ENCODE data around the gene ERI3.
A peak's percentile ranks its signal among the peaks of the same experiment; 100 is the strongest.

DNA sequence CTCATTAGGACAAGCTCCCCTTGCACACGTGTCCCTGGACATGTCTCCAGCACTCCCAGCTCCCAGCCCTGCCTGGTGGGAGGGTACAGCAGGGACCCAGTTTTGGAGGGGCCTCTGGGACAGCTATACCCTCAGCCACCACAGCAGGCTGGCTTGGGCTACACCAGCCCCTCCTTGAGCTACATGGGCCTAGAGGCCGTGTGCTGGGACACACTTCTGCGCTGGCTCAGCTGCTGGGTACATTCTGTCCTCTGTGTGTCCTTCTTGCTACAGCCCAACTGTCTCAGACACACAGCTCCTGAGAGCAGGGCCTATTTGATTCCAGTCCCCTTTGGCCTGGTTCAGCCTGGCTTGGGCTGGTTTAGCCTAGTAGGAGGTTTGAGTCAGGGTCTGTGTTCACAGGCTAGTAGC, 115.1 kb downstream of the ERI3 start:
- TF ChIP-seq CTCF (CRISPR knock-in tag; IDR thresholded peaks at IDR 0.05) = 0 out of 2 replicates have a peak, but pooled peaks have one; percentile 12
- TF ChIP-seq ZNF639 (CRISPR knock-in tag; conservative IDR thresholded peaks at IDR 0.05) = no peak
- TF ChIP-seq ZNF780A (CRISPR knock-in tag; IDR thresholded peaks at IDR 0.05) = no peak
- TF ChIP-seq ZBTB10 (CRISPR knock-in tag; IDR thresholded peaks at IDR 0.05; ENCODE audit: borderline replicate concordance) = no peak
